GM18505 (cell line): ENCODE results near the gene PRPSAP2.
"Not testable (repeated sequence)": the region's sequence is repeated elsewhere in the genome, so short reads cannot be mapped to it uniquely, and the experiment has no call there.

ENCODE experiments used
- ATAC-seq: cut with Tn5 transposase; IDR thresholded peaks from one replicate; pipeline ENCODE4 v1.9.1; 2021; ENCODE audit not compliant: unreplicated experiment
- POLR2A ChIP-seq: IDR thresholded peaks from 4 replicates; pipeline ENCODE4 v1.6.1; 2011; ENCODE audit warnings: borderline replicate concordance; ENCODE audit not compliant: insufficient read depth, insufficient read length; ENCODE audit errors: extremely low read depth

The PRPSAP2 gene

GRCh38 chr17:18860161-18860972 is 2.4 kb downstream of the PRPSAP2 start:
- ATAC-seq: no peak
- TF ChIP-seq POLR2A: no peak

GRCh38 chr17:18862011-18862410 is 4.1 kb downstream of the PRPSAP2 start:
- ATAC-seq: no peak
- no peak for TF ChIP-seq POLR2A

GRCh38 chr17:18864996-18865395 is 7.1 kb downstream of the PRPSAP2 start:
- ATAC-seq: not testable (repeated sequence)

- ATAC-seq: no peak
- no peak for TF ChIP-seq POLR2A
Observed at GRCh38 chr17:18866866-18867813, 9.2 kb downstream of the PRPSAP2 start.

- ATAC-seq: no peak
- TF ChIP-seq POLR2A: no peak
Observed at GRCh38 chr17:18877104-18877645, 19.2 kb downstream of the PRPSAP2 start.

- ATAC-seq: no peak
- no peak for TF ChIP-seq POLR2A
Observed at GRCh38 chr17:18888766-18889290, 30.9 kb downstream of the PRPSAP2 start.

GRCh38 chr17:18889658-18890057 is 31.7 kb downstream of the PRPSAP2 start:
- TF ChIP-seq POLR2A: no peak
- ATAC-seq: no peak

- no peak for TF ChIP-seq POLR2A
- ATAC-seq: no peak
Observed at GRCh38 chr17:18891541-18891940, 33.6 kb downstream of the PRPSAP2 start.

GRCh38 chr17:18896146-18896545 is 38.2 kb downstream of the PRPSAP2 start:
- ATAC-seq: no peak
- TF ChIP-seq POLR2A: no peak

GRCh38 chr17:18896947-18897346 is 39.0 kb downstream of the PRPSAP2 start:
- no peak for TF ChIP-seq POLR2A
- ATAC-seq: no peak

- no peak for ATAC-seq
- no peak for TF ChIP-seq POLR2A
Observed at GRCh38 chr17:18904482-18904881, 46.6 kb downstream of the PRPSAP2 start.

- TF ChIP-seq POLR2A: no peak
- ATAC-seq: no peak
Observed at GRCh38 chr17:18905226-18905625, 47.3 kb downstream of the PRPSAP2 start.

- no peak for ATAC-seq
- TF ChIP-seq POLR2A: no peak
Observed at GRCh38 chr17:18910326-18910725, 52.4 kb downstream of the PRPSAP2 start.
